NCI-H2196 (cell line): ENCODE data around the gene PEX11A.

Source experiments
- DNase-seq: peaks from one replicate; lab custom pipeline; 2025; ENCODE audit not compliant: unreplicated experiment; lab: John Stamatoyannopoulos, UW

The PEX11A gene

GRCh38 chr15:89631902-89632264 lies 58.7 kb downstream of the PEX11A start:
- DNase-seq, result no peak
